Smooth muscle cell of the umbilical artery (primary cell): ENCODE results near the gene TIMM10B. TPM values are rescaled to one million over a fixed set of nuclear protein-coding genes. Genes with fewer than 3 reads are reported as not detected.

ENCODE experiments used
- total RNA-seq: library from RNA; depleted of rRNA; stranded (reverse); fragments of >200 nt; gene quantifications from 2 replicates; pipeline ENCODE4 v1.2.3, GENCODE V29; 2014

The TIMM10B gene
- 38.5 and 46.0 TPM in 2 replicates for total RNA-seq

GRCh38 chr11:6481012-6481923, at the start of gene TIMM10B, which contains the start of gene ARFIP2:
Gene TIMM10B (plus strand): TSS chr11:6481501. CDS start chr11:6481517, 16 bp downstream.
Gene ARFIP2 (minus strand): TSS chr11:6481331. CDS start chr11:6480421, 910 bp downstream.

GRCh38 chr11:6440906-6441358, 40.4 kb upstream of the TIMM10B start, which contains the start of gene HPX:
Gene HPX (minus strand): TSS chr11:6440987. CDS start chr11:6440963, 24 bp downstream.

GRCh38 chr11:6473451-6474412, 7.6 kb upstream of the TIMM10B start, which contains the start of gene TRIM3:
Gene TRIM3 (minus strand): TSS chr11:6473941. CDS start chr11:6465695, 8,246 bp downstream.

GRCh38 chr11:6497069-6497839, 16.0 kb downstream of the TIMM10B start, which contains the start of gene DNHD1:
Gene DNHD1 (plus strand): TSS chr11:6497280. CDS start chr11:6498216, 936 bp downstream.

Other genes with a start within 250 kb of the TIMM10B start
- 9.5 and 15.3 TPM in 2 replicates for gene FHIP1B, start 246.9 kb upstream of the TIMM10B start, total RNA-seq
- 0.09 TPM in 1 of 2 replicates, not detected in the other for gene CNGA4, start 242.4 kb upstream of the TIMM10B start, total RNA-seq
- gene CCKBR, start 221.7 kb upstream of the TIMM10B start, total RNA-seq = not detected in 2 replicates
- gene CAVIN3, start 161.0 kb upstream of the TIMM10B start, total RNA-seq = 123 and 129 TPM in 2 replicates
- 62.1 and 77.2 TPM in 2 replicates for gene SMPD1, start 91.0 kb upstream of the TIMM10B start, total RNA-seq
- gene APBB1, start 62.4 kb upstream of the TIMM10B start, total RNA-seq = 31.1 and 34.1 TPM in 2 replicates
- gene HPX, start 40.5 kb upstream of the TIMM10B start, total RNA-seq = 0.30 and 0.74 TPM in 2 replicates
- gene TRIM3, start 7.6 kb upstream of the TIMM10B start, total RNA-seq = 19.0 and 28.4 TPM in 2 replicates
- gene ARFIP2, start 170 bp upstream of the TIMM10B start, total RNA-seq = 59.4 and 73.3 TPM in 2 replicates
- gene DNHD1, start 15.8 kb downstream of the TIMM10B start, total RNA-seq = 4.5 and 12.9 TPM in 2 replicates
- 11.9 and 16.4 TPM in 2 replicates for gene RRP8, start 122.1 kb downstream of the TIMM10B start, total RNA-seq
- gene ILK, start 122.3 kb downstream of the TIMM10B start, total RNA-seq = 176 and 244 TPM in 2 replicates
- gene TAF10, start 130.7 kb downstream of the TIMM10B start, total RNA-seq = 46.1 and 51.1 TPM in 2 replicates
- 124 and 159 TPM in 2 replicates for gene TPP1, start 137.9 kb downstream of the TIMM10B start, total RNA-seq
- gene DCHS1, start 174.3 kb downstream of the TIMM10B start, total RNA-seq = 4.4 and 10.4 TPM in 2 replicates
- 37.0 and 63.2 TPM in 2 replicates for gene MRPL17, start 201.8 kb downstream of the TIMM10B start, total RNA-seq